ENCODE data around the gene SELENOF. TPM values are rescaled to one million over a fixed set of nuclear protein-coding genes. Genes with fewer than 3 reads are reported as not detected.

The SELENOF gene
- total and polyA plus RNA-seq, 10 of the 15 experiments (the other 5 are each of a cell fraction or from before 2014, with no cell fraction given), result 98.7 to 254 (median 172) TPM

DNA sequence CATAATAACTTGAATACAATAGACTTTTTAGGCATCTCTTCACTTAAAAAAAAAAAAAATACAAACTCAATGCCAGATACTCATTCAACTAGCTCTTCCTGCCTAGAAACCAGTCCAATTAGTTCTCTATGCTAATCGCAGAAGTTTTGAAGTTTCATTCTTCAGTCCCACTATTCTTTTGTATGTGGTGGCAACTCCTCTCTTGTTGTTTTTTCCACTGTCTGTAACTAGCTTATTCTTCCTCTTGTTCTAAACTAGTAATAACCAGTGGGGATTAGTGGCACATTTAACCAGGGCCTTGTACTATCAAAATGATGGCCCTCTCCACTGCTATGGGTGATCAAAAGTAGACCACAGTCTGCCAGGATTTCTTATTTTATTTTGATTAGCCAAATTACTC lies 52.5 kb downstream of the SELENOF start (continued):
- TF ChIP-seq, protein P1, sequence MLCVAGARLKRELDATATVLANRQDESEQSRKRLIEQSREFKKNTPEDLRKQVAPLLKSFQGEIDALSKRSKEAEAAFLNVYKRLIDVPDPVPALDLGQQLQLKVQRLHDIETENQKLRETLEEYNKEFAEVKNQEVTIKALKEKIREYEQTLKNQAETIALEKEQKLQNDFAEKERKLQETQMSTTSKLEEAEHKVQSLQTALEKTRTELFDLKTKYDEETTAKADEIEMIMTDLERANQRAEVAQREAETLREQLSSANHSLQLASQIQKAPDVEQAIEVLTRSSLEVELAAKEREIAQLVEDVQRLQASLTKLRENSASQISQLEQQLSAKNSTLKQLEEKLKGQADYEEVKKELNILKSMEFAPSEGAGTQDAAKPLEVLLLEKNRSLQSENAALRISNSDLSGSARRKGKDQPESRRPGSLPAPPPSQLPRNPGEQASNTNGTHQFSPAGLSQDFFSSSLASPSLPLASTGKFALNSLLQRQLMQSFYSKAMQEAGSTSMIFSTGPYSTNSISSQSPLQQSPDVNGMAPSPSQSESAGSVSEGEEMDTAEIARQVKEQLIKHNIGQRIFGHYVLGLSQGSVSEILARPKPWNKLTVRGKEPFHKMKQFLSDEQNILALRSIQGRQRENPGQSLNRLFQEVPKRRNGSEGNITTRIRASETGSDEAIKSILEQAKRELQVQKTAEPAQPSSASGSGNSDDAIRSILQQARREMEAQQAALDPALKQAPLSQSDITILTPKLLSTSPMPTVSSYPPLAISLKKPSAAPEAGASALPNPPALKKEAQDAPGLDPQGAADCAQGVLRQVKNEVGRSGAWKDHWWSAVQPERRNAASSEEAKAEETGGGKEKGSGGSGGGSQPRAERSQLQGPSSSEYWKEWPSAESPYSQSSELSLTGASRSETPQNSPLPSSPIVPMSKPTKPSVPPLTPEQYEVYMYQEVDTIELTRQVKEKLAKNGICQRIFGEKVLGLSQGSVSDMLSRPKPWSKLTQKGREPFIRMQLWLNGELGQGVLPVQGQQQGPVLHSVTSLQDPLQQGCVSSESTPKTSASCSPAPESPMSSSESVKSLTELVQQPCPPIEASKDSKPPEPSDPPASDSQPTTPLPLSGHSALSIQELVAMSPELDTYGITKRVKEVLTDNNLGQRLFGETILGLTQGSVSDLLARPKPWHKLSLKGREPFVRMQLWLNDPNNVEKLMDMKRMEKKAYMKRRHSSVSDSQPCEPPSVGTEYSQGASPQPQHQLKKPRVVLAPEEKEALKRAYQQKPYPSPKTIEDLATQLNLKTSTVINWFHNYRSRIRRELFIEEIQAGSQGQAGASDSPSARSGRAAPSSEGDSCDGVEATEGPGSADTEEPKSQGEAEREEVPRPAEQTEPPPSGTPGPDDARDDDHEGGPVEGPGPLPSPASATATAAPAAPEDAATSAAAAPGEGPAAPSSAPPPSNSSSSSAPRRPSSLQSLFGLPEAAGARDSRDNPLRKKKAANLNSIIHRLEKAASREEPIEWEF (IDR thresholded peaks at IDR 0.05; ENCODE audit: insufficient replicate concordance, low read depth, low read length), result no peak
- TF ChIP-seq, protein P2, sequence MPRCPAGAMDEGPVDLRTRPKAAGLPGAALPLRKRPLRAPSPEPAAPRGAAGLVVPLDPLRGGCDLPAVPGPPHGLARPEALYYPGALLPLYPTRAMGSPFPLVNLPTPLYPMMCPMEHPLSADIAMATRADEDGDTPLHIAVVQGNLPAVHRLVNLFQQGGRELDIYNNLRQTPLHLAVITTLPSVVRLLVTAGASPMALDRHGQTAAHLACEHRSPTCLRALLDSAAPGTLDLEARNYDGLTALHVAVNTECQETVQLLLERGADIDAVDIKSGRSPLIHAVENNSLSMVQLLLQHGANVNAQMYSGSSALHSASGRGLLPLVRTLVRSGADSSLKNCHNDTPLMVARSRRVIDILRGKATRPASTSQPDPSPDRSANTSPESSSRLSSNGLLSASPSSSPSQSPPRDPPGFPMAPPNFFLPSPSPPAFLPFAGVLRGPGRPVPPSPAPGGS (IDR thresholded peaks at IDR 0.05; ENCODE audit: borderline replicate concordance, insufficient read depth, low read depth, low read length, poor library complexity, severe bottlenecking), result no peak
- TF ChIP-seq SPI1 (IDR thresholded peaks at IDR 0.05; ENCODE audit: borderline replicate concordance, insufficient read depth, low read depth, low read length) (no peak), BHLHE40 (IDR thresholded peaks at IDR 0.05; ENCODE audit: borderline replicate concordance in 1 of 2, low read depth in 2 of 2, low read length in 1 of 2) (no peak), WRNIP1 (IDR thresholded peaks at IDR 0.05; ENCODE audit: borderline replicate concordance, low read depth, low read length) (no peak), RELA (IDR thresholded peaks at IDR 0.05; ENCODE audit: borderline replicate concordance, partially characterized antibody) (no peak), STAT1 (conservative IDR thresholded peaks at IDR 0.05) (no peak), ASH2L (IDR thresholded peaks at IDR 0.05; ENCODE audit: borderline replicate concordance, low read depth) (no peak), YBX1 (IDR thresholded peaks at IDR 0.05) (no peak)
- TF ChIP-seq, protein P3, sequence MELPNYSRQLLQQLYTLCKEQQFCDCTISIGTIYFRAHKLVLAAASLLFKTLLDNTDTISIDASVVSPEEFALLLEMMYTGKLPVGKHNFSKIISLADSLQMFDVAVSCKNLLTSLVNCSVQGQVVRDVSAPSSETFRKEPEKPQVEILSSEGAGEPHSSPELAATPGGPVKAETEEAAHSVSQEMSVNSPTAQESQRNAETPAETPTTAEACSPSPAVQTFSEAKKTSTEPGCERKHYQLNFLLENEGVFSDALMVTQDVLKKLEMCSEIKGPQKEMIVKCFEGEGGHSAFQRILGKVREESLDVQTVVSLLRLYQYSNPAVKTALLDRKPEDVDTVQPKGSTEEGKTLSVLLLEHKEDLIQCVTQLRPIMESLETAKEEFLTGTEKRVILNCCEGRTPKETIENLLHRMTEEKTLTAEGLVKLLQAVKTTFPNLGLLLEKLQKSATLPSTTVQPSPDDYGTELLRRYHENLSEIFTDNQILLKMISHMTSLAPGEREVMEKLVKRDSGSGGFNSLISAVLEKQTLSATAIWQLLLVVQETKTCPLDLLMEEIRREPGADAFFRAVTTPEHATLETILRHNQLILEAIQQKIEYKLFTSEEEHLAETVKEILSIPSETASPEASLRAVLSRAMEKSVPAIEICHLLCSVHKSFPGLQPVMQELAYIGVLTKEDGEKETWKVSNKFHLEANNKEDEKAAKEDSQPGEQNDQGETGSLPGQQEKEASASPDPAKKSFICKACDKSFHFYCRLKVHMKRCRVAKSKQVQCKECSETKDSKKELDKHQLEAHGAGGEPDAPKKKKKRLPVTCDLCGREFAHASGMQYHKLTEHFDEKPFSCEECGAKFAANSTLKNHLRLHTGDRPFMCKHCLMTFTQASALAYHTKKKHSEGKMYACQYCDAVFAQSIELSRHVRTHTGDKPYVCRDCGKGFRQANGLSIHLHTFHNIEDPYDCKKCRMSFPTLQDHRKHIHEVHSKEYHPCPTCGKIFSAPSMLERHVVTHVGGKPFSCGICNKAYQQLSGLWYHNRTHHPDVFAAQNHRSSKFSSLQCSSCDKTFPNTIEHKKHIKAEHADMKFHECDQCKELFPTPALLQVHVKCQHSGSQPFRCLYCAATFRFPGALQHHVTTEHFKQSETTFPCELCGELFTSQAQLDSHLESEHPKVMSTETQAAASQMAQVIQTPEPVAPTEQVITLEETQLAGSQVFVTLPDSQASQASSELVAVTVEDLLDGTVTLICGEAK (IDR thresholded peaks at IDR 0.05; ENCODE audit: borderline replicate concordance), result no peak
- TF ChIP-seq, protein P4, sequence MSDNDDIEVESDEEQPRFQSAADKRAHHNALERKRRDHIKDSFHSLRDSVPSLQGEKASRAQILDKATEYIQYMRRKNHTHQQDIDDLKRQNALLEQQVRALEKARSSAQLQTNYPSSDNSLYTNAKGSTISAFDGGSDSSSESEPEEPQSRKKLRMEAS (IDR thresholded peaks at IDR 0.05; ENCODE audit: low read depth, low read length), result no peak
